Breast epithelium (tissue), 4 donors: ENCODE data around the gene THSD7B. TPM values are rescaled to one million over a fixed set of nuclear protein-coding genes. Genes with fewer than 3 reads are reported as not detected.

Source experiments
- DNase-seq, 2 donors: peaks; one replicate each; pipeline ENCODE4 v3.0.0-alpha.2; 2019; ENCODE audit warnings: low spot score in 2 of 2
- H3K27ac ChIP-seq, 2 donors: fragments of 200-600 bp; sonication (generic) in 1 of 2; one replicate each; pipeline ENCODE4 v1.5.1; 2016 to 2019; ENCODE audit warnings: mild to moderate bottlenecking in 1 of 2
- H3K27me3 ChIP-seq, 2 donors: fragments of 200-600 bp; sonication (generic) in 1 of 2; one replicate each; pipeline versions ENCODE4 v1.5.1 to v1.6.0; 2017 to 2019; ENCODE audit warnings: control low read depth in 1 of 2, mild to moderate bottlenecking in 1 of 2
- H3K36me3 ChIP-seq: fragments of 200-600 bp; one replicate; pipeline ENCODE4 v1.5.1; 2019
- H3K4me1 ChIP-seq, 2 donors: fragments of 200-600 bp; sonication (generic); one replicate each; pipeline ENCODE4 v1.5.1; 2016 to 2019; ENCODE audit warnings: control low read depth in 1 of 2
- H3K4me3 ChIP-seq, 3 donors: fragments of 200-600 bp; sonication (generic); 1 replicate in 2 of 3; 2 replicates in 1 of 3; pipeline ENCODE4 v1.5.1; 2016 to 2019; ENCODE audit warnings: mild to moderate bottlenecking in 3 of 3, moderate library complexity in 2 of 3
- H3K9me3 ChIP-seq, 2 donors: fragments of 200-600 bp; sonication (generic) in 1 of 2; one replicate each; pipeline ENCODE4 v1.5.1; 2016 to 2019; ENCODE audit warnings: control low read depth in 1 of 2
- POLR2A ChIP-seq: fragments of 450-650 bp; IDR thresholded peaks from one replicate; pipeline ENCODE4 v1.6.1; 2016; ENCODE audit warnings: antibody characterized with exemption, mild to moderate bottlenecking, moderate library complexity
- POLR2AphosphoS5 ChIP-seq, 3 donors: sonication (generic); formaldehyde crosslinking; IDR thresholded peaks; one replicate each; pipeline ENCODE4 v1.6.1; 2017; ENCODE audit warnings: antibody characterized with exemption in 3 of 3
- intact Hi-C: fragments of 100-400 bp; cut with DNase I; formaldehyde crosslinking; loops from one replicate; pipeline ENCODE4 v1.15.1; 2023; ENCODE audit warnings: low total_unique reads
- total RNA-seq, 3 donors: library from RNA; depleted of rRNA; stranded (reverse); fragments of >200 nt; gene quantifications; one replicate each; pipeline ENCODE4 v1.1.0, GENCODE V29; 2016
- TF ChIP-seq, protein P1 (sequence below), 3 donors: fragments of 450-650 bp; IDR thresholded peaks; one replicate each; pipeline ENCODE4 v1.5.1; 2016 to 2017; ENCODE audit warnings: antibody characterized with exemption in 3 of 3, mild to moderate bottlenecking in 3 of 3, moderate library complexity in 3 of 3

THSD7B gene
- total RNA-seq, 3 donors from 2014 or later = 0.73 to 3.3 (median 2.1) TPM

DNA sequence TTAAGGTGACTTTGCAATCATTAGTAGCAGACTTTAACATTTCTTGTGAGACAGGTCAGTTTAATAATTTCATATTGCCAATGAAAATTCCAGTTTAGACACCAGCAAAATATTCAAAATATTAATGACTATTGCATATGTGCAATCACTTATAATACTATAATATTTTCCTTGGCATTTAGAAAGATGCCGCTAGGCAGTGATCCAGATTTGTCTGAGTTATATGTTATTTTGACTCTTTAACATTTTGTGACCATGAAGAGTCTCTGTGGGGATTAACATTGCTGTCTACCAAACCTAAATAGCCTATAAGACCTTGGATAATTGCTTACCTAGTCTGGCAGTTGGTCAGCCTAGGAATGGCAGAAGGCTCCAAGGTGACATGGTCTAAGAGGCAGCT lies 389.6 kb downstream of the THSD7B start:
- no peaks in the 10 kb centered on the region for H3K36me3 ChIP-seq
- no peaks in the 10 kb centered on the region for H3K9me3 ChIP-seq
- intact Hi-C loops = no loop called here
- H3K27ac ChIP-seq = no peak overlapping the region
- no peak overlapping the region for H3K4me3 ChIP-seq
- no peak for TF ChIP-seq POLR2A
- TF ChIP-seq POLR2AphosphoS5 (IDR thresholded peaks at IDR 0.05) = no peak
- TF ChIP-seq, protein P1, sequence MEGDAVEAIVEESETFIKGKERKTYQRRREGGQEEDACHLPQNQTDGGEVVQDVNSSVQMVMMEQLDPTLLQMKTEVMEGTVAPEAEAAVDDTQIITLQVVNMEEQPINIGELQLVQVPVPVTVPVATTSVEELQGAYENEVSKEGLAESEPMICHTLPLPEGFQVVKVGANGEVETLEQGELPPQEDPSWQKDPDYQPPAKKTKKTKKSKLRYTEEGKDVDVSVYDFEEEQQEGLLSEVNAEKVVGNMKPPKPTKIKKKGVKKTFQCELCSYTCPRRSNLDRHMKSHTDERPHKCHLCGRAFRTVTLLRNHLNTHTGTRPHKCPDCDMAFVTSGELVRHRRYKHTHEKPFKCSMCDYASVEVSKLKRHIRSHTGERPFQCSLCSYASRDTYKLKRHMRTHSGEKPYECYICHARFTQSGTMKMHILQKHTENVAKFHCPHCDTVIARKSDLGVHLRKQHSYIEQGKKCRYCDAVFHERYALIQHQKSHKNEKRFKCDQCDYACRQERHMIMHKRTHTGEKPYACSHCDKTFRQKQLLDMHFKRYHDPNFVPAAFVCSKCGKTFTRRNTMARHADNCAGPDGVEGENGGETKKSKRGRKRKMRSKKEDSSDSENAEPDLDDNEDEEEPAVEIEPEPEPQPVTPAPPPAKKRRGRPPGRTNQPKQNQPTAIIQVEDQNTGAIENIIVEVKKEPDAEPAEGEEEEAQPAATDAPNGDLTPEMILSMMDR (IDR thresholded peaks at IDR 0.05) = no peak
- no peak for DNase-seq
- H3K27me3 ChIP-seq = no peaks in the 10 kb centered on the region
- H3K4me1 ChIP-seq = no peaks in the 10 kb centered on the region

DNA sequence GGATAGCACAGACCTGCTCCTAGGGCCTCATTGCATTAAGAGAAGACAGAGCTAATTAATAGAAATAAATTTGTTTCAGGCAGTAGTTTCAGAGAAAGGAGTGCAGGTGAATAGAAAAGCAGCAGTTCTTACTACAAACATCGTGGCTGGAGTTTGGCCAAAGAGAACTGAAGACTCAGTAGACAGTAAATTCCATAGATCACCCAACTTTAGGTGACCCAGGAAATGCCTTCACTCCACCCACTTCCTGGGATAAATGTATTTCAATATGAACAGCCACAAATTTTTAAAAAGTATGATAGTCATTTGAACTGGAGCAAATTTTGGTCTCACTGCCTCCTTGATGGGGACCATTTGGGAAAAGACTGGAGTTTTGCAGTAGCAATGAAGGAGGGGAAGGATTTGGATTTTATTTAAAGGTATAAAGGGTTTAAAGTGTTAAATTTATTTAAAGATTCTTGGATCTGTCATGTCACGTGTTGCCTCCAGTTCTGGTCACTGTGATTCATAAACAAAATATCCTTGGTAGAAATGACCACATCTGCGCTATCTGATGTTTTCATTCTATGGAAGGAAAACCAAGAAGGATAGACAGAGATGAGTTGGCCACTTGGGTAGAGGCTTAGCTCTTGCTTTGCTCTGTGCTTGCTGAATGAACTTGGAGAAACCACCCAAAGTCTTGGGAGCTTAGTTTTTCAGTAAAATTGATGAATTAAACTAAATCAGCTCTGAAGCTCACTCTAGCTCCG lies 390.2 kb downstream of the THSD7B start:
- TF ChIP-seq, protein P1 (IDR thresholded peaks at IDR 0.05) = no peak
- TF ChIP-seq POLR2AphosphoS5 (IDR thresholded peaks at IDR 0.05) (no peak), POLR2A (no peak)
- Histone ChIP-seq H3K27me3 (no peaks in the 10 kb centered on the region), H3K36me3 (no peaks in the 10 kb centered on the region), H3K4me1 (no peaks in the 10 kb centered on the region), H3K4me3 (no peak overlapping the region), H3K27ac (no peak overlapping the region), H3K9me3 (no peaks in the 10 kb centered on the region)
- no peak for DNase-seq
- intact Hi-C loops = no loop called here

DNA sequence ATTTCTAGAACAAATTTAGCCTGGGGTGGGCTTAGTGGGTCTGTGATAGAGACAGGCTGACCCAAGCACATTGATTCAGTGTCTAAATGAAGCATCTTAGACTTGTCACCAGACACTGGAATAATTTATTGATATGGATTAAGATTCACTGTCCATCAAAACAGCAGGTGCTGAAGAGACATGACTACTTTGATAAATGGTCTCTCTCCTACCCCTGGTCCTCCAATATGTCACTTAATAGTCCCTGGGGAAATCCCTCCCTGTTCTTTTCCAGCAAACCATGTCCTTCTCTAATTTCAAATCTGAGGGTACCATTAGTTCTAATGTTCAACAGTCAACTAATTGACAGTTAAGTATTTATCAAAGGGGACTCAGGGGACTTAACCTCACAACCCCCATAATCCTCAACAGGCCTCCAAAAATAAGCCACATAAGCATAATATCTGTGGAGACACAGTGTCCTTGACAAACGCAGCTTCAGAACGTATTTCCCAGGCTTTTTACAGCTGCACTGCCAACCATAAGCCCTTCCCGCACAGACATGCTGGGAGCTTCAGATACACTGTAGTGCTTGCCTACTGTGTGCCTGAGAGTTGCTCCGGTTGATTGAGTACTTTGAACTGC lies 391.0 kb downstream of the THSD7B start:
- no peaks in the 10 kb centered on the region for H3K36me3 ChIP-seq
- intact Hi-C loops = no loop called here
- TF ChIP-seq, protein P1 (IDR thresholded peaks at IDR 0.05) = no peak
- TF ChIP-seq POLR2AphosphoS5 (IDR thresholded peaks at IDR 0.05) (no peak), POLR2A (no peak)
- no peak for DNase-seq
- no peak overlapping the region for H3K4me3 ChIP-seq
- no peaks in the 10 kb centered on the region for H3K4me1 ChIP-seq
- H3K9me3 ChIP-seq = no peaks in the 10 kb centered on the region
- H3K27ac ChIP-seq = no peak overlapping the region
- H3K27me3 ChIP-seq = no peaks in the 10 kb centered on the region

DNA sequence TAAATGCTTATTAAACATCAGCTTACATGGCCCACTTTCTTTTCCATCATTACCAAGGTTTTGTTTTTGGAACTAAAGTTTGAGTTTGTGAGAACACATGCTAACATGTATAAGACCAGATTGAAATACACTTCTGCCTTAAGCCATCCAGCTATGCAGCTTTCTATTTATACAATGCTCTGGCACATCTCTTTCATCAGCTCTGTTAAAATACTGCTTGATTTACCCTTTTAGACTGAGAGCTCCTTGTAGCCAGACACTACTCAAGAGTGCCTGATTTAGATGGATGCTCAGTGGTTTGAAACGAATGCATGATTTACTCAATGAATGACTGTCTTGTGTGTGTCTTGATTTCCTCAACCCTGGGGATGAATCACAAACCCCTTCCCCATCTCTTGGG lies 392.5 kb downstream of the THSD7B start:
- H3K4me1 ChIP-seq = no peaks in the 10 kb centered on the region
- TF ChIP-seq, protein P1 (IDR thresholded peaks at IDR 0.05) = no peak
- TF ChIP-seq POLR2A (no peak), POLR2AphosphoS5 (IDR thresholded peaks at IDR 0.05) (no peak)
- H3K27ac ChIP-seq = no peak overlapping the region
- no peaks in the 10 kb centered on the region for H3K36me3 ChIP-seq
- DNase-seq = no peak
- H3K4me3 ChIP-seq = no peak overlapping the region
- no peaks in the 10 kb centered on the region for H3K27me3 ChIP-seq
- H3K9me3 ChIP-seq = no peaks in the 10 kb centered on the region
- intact Hi-C loops = no loop called here

DNA sequence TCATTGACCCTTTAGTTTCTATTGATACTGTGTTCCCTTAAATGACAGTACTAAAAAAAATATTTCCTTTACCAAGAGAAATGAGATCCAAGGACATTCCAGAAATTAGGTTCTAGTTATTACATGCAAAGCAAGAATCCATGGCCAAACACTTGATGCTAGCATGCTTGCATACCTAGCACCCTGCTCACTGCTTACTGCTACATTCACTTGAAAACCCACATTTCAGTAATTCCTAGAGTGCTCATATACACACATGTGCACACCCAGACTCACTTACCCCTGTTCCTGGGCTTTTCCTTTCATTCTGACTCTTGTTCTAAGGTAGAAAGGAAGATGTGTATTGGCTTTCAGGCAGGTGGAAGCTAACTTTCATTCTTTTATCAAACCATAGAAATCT lies 395.9 kb downstream of the THSD7B start:
- H3K27me3 ChIP-seq = no peaks in the 10 kb centered on the region
- no peak overlapping the region for H3K4me3 ChIP-seq
- TF ChIP-seq, protein P1 (IDR thresholded peaks at IDR 0.05) = no peak
- no peak for TF ChIP-seq POLR2AphosphoS5 (IDR thresholded peaks at IDR 0.05)
- TF ChIP-seq POLR2A = no peak
- DNase-seq = no peak
- no peak overlapping the region for H3K27ac ChIP-seq
- intact Hi-C loops = no loop called here
- no peaks in the 10 kb centered on the region for H3K36me3 ChIP-seq
- H3K4me1 ChIP-seq = no peaks in the 10 kb centered on the region
- H3K9me3 ChIP-seq = no peaks in the 10 kb centered on the region
